Lung (tissue), 12 donors: ENCODE measurements around the gene PTPRJ. TPM values are rescaled to one million over a fixed set of nuclear protein-coding genes. Genes with fewer than 3 reads are reported as not detected.

Experiments
- ATAC-seq: fragments of 200-7000 bp; cut with Tn5 transposase; one replicate; pipeline ENCODE4 v1.9.1; 2020; ENCODE audit warnings: moderate number of reproducible peaks; ENCODE audit not compliant: insufficient read depth, low FRiP score
- DNase-seq, 3 donors: peaks; one replicate each; pipeline ENCODE4 v3.0.0-alpha.2; 2013 to 2017
- H3K27ac ChIP-seq, 2 donors: one replicate each; pipeline ENCODE4 v1.5.1; 2013; ENCODE audit warnings: mild to moderate bottlenecking in 2 of 2, moderate library complexity in 2 of 2, control low read depth in 1 of 2, inconsistent platforms in 1 of 2, low read depth in 1 of 2, low read length in 1 of 2
- H3K27me3 ChIP-seq, 3 donors: one replicate each; pipeline ENCODE4 v1.5.1; 2013; ENCODE audit warnings: low read length in 2 of 3; ENCODE audit not compliant: control insufficient read depth in 3 of 3, insufficient read depth in 3 of 3
- H3K36me3 ChIP-seq, 4 donors: one replicate each; pipeline ENCODE4 v1.5.1; 2013; ENCODE audit warnings: low read length in 4 of 4, mild to moderate bottlenecking in 1 of 4, moderate library complexity in 1 of 4; ENCODE audit not compliant: control insufficient read depth in 4 of 4, insufficient read depth in 4 of 4
- H3K4me1 ChIP-seq, 5 donors: one replicate each; pipeline ENCODE4 v1.5.1; 2013; ENCODE audit warnings: low read length in 5 of 5, mild to moderate bottlenecking in 2 of 5, moderate library complexity in 1 of 5; ENCODE audit not compliant: control insufficient read depth in 5 of 5, insufficient read depth in 5 of 5
- H3K4me3 ChIP-seq: one replicate; pipeline ENCODE4 v1.5.1; 2013; ENCODE audit warnings: mild to moderate bottlenecking, control low read depth, moderate library complexity
- H3K9ac ChIP-seq, 2 donors: one replicate each; pipeline ENCODE4 v1.5.1; 2013; ENCODE audit warnings: low read length in 2 of 2, control low read depth in 1 of 2; ENCODE audit not compliant: insufficient read depth in 1 of 2
- H3K9me3 ChIP-seq, 4 donors: one replicate each; pipeline ENCODE4 v1.5.1; 2013; ENCODE audit warnings: low read length in 3 of 4, mild to moderate bottlenecking in 1 of 4, moderate library complexity in 1 of 4; ENCODE audit not compliant: control insufficient read depth in 4 of 4, insufficient read depth in 3 of 4
- WGBS, 2 donors: extraction: QIAGEN DNeasy Blood & Tissue Kit; methylation state at CpG; one replicate each; pipeline ENCODE4 v1.1.7; 2013; 5-methylcytosine and 5-hydroxymethylcytosine counted together
- polyA plus RNA-seq, 2 donors: library from polyadenylated mRNA; stranded (reverse); fragments of 200-250 nt; gene quantifications; one replicate each; pipeline ENCODE4 v1.2.1, GENCODE V29; 2013
- total RNA-seq, 2 donors: library from RNA; depleted of rRNA in 1 of 2; stranded (reverse); fragments of >200 nt in 1 of 2; gene quantifications; one replicate each; pipeline ENCODE4 v1.2.1, GENCODE V29; 2014 to 2021
- TF ChIP-seq, protein P1 (sequence below): IDR thresholded peaks from 2 replicates; pipeline ENCODE4 v1.5.1; 2012; ENCODE audit warnings: mild to moderate bottlenecking; ENCODE audit errors: control extremely low read depth, extremely low read depth
- donor health status: control.
- donor health status: control.
- donor health status: Bipolar disorder and iron deficiency.
- donor health status: healthy.
- donor health status: DM: yes; HTN: yes; CAD: no.

PTPRJ gene
- total and polyA plus RNA-seq, 4 donors, result 3.9 to 51.4 (median 32.0) TPM

DNA sequence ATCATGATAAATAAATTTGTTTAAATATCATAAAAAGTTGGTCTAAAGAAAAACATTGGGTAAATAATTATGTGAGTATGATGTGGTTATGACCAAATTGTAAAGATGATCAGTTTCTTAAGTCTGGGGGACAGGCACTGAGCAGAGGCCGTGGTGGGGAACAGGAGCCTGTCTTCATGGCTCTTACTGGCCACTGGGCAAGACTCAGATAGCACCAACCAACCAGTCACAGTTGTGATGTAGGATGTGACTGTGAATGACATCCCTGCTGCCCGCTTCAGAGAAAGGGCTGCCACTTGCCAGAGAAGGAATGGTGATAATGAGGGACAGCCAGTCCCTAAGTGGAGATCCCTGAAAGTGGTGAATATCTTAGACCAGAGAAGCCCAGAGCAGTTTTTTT is 7.0 kb downstream of the PTPRJ start:
- Histone ChIP-seq H3K27me3 (no peaks in the 10 kb centered on the region), H3K9me3 (no peaks in the 10 kb centered on the region), H3K9ac (no peak overlapping the region), H3K4me1 (peaks cover 0 to 7% (median 2%) of the 10 kb centered on the region in 5 donors), H3K27ac (peak overlapping the region in 1 of 2 donors; percentile 73), H3K36me3 (peaks cover 0 to 1% (median 0%) of the 10 kb centered on the region in 4 donors), H3K4me3 (no peak overlapping the region)
- WGBS, 2 donors, result 64 to 85% methylated on average over 2 of the region's 2 CpGs
- ATAC-seq (no peak), DNase-seq (no peak)
- TF ChIP-seq, protein P1, sequence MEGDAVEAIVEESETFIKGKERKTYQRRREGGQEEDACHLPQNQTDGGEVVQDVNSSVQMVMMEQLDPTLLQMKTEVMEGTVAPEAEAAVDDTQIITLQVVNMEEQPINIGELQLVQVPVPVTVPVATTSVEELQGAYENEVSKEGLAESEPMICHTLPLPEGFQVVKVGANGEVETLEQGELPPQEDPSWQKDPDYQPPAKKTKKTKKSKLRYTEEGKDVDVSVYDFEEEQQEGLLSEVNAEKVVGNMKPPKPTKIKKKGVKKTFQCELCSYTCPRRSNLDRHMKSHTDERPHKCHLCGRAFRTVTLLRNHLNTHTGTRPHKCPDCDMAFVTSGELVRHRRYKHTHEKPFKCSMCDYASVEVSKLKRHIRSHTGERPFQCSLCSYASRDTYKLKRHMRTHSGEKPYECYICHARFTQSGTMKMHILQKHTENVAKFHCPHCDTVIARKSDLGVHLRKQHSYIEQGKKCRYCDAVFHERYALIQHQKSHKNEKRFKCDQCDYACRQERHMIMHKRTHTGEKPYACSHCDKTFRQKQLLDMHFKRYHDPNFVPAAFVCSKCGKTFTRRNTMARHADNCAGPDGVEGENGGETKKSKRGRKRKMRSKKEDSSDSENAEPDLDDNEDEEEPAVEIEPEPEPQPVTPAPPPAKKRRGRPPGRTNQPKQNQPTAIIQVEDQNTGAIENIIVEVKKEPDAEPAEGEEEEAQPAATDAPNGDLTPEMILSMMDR, result no peak

DNA sequence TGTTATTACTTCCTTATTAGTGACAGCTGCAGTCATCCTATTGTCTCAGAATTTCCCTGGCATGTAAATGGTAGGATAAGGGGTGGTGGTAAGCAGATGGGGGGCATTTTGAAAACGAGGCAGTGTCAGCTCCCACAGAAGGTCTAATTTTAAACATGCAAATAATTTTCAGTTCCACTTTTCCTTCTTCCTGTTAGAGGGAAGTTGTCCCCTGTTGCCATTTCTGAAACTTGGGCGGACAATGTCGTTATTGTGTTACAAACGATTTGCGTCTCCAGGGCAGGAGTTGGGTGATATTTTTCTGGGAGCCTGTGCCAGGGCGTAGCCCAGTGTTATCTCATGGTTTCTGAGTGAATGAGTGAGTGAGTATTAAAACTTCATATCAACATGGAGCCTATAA is 7.4 kb downstream of the PTPRJ start:
- peak overlapping the region in 1 of 2 donors; percentile 22 for H3K27ac ChIP-seq
- TF ChIP-seq, protein P1, result no peak
- WGBS, 2 donors, result 17 to 46% methylated on average over 6 of the region's 6 CpGs
- no peak for DNase-seq
- H3K9ac ChIP-seq, result no peak overlapping the region
- H3K4me3 ChIP-seq, result no peak overlapping the region
- H3K9me3 ChIP-seq, result no peaks in the 10 kb centered on the region
- H3K27me3 ChIP-seq, result no peaks in the 10 kb centered on the region
- peaks cover 0 to 7% (median 2%) of the 10 kb centered on the region in 5 donors for H3K4me1 ChIP-seq
- ATAC-seq, result no peak
- H3K36me3 ChIP-seq, result peaks cover 0 to 1% (median 0%) of the 10 kb centered on the region in 4 donors

DNA sequence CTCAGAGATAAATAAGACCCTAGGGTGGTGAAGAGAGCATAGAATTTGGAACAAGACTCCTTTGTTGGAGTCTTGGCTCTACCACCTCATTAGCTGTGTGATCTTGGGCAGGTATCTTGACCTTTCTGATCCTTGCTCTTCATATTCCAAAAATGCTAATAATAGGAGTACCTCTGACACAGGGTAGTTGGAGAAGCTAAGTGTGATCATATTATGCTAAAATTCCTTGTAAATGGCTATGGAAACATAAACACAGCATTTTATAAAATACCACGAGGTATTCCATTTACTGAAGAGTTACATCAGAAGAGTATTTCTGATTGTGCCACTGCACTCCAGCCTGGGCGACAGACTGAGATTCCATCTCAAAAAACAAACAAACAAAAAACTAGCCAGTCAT is 9.4 kb downstream of the PTPRJ start:
- Histone ChIP-seq H3K36me3 (peaks cover 0 to 1% (median 0%) of the 10 kb centered on the region in 4 donors), H3K27ac (no peak overlapping the region), H3K4me3 (no peak overlapping the region), H3K4me1 (peaks cover 0 to 2% (median 0%) of the 10 kb centered on the region in 5 donors), H3K9me3 (no peaks in the 10 kb centered on the region), H3K9ac (no peak overlapping the region), H3K27me3 (no peaks in the 10 kb centered on the region)
- DNase-seq, result no peak
- TF ChIP-seq, protein P1, result no peak
- 73 to 84% methylated on average over 2 of the region's 2 CpGs for WGBS, 2 donors
- ATAC-seq, result no peak
